B cell (primary cell): Measurements from ENCODE around the gene GTF2A1. TPM values are rescaled to one million over a fixed set of nuclear protein-coding genes. Genes with fewer than 3 reads are reported as not detected.
A peak's percentile ranks its signal among the peaks of the same experiment; 100 is the strongest.

Source experiments
- ATAC-seq: fragments of 200-7000 bp; cut with Tn5 transposase; one replicate; pipeline ENCODE4 v1.10.0; 2021; ENCODE audit warnings: low read depth, mild to moderate bottlenecking, moderate number of reproducible peaks, moderate library complexity
- CTCF ChIA-PET: fragments of 350-600 bp; sonication (Branson Sonifier 250); formaldehyde crosslinking; loops from one replicate; lab custom pipeline; 2021; ENCODE audit warnings: antibody characterized with exemption, inconsistent platforms; lab: Charles Lee
- POLR2A ChIA-PET: fragments of 350-600 bp; sonication (Branson Sonifier 250); formaldehyde crosslinking; loops from one replicate; lab custom pipeline; 2021; ENCODE audit warnings: antibody characterized with exemption; lab: Charles Lee
- DNase-seq: peaks from one replicate; pipeline ENCODE4 v3.0.0; 2013
- H2AFZ ChIP-seq: 2 replicates; pipeline ENCODE4 v1.6.1; 2012; ENCODE audit warnings: mild to moderate bottlenecking, low read depth, low read length; ENCODE audit not compliant: insufficient read depth, poor library complexity, severe bottlenecking
- H3K27ac ChIP-seq, 2 donors: 1 replicate in 1 of 2; 2 replicates in 1 of 2; pipeline ENCODE4 v1.5.1; 2012 to 2013; ENCODE audit warnings: low read length in 2 of 2, mild to moderate bottlenecking in 2 of 2, moderate library complexity in 1 of 2
- H3K27me3 ChIP-seq, 4 experiments: fragments of 200-600 bp in 1 of 4; sonication (generic) in 1 of 4; replicated peaks in 1 of 4; 1 replicate in 2 of 4; 2 replicates in 2 of 4; pipeline versions ENCODE4 v1.6.1 to v1.7.0; 2013 to 2016; ENCODE audit warnings: low read length in 3 of 4, mild to moderate bottlenecking in 2 of 4, mixed read lengths in 1 of 4, moderate library complexity in 1 of 4; ENCODE audit not compliant: insufficient read depth in 4 of 4, control insufficient read depth in 3 of 4; ENCODE audit errors: control extremely low read depth in 1 of 4
- H3K36me3 ChIP-seq, 2 experiments: replicated peaks in 1 of 2; 1 replicate in 1 of 2; 2 replicates in 1 of 2; pipeline versions ENCODE4 v1.6.1 to v1.7.1; 2013; ENCODE audit warnings: low read length in 1 of 2; ENCODE audit not compliant: insufficient read depth in 2 of 2, control insufficient read depth in 1 of 2; ENCODE audit errors: control extremely low read depth in 1 of 2, extremely low read depth in 1 of 2
- H3K4me1 ChIP-seq, 2 donors: fragments of 200-600 bp in 1 of 2; sonication (generic) in 1 of 2; 1 replicate in 1 of 2; 2 replicates in 1 of 2; pipeline versions ENCODE4 v1.5.1 to v1.6.1; 2013 to 2017; ENCODE audit warnings: low read length in 2 of 2; ENCODE audit not compliant: control insufficient read depth in 2 of 2, insufficient read depth in 2 of 2
- H3K4me2 ChIP-seq: replicated peaks from 2 replicates; pipeline ENCODE3; 2012; ENCODE audit warnings: mild to moderate bottlenecking, low read depth, low read length; ENCODE audit not compliant: poor library complexity, severe bottlenecking
- H3K4me3 ChIP-seq, 5 experiments: fragments of 200-600 bp in 1 of 5; sonication (generic) in 1 of 5; 1 replicate in 3 of 5; 2 replicates in 2 of 5; pipeline versions ENCODE4 v1.5.1 to v1.7.0; 2011 to 2016; ENCODE audit warnings: low read length in 4 of 5, mild to moderate bottlenecking in 4 of 5, low read depth in 2 of 5, control low read depth in 1 of 5, moderate library complexity in 1 of 5; ENCODE audit not compliant: insufficient read depth in 1 of 5; ENCODE audit errors: control extremely low read depth in 1 of 5, extremely low read depth in 1 of 5
- H3K79me2 ChIP-seq: fragments of 200-600 bp; sonication (generic); one replicate; pipeline ENCODE4 v1.6.0; 2016; ENCODE audit warnings: low read length; ENCODE audit not compliant: control insufficient read depth, insufficient read depth
- H3K9ac ChIP-seq: fragments of 200-600 bp; sonication (generic); 2 replicates; pipeline ENCODE4 v1.6.1; 2017; ENCODE audit warnings: mild to moderate bottlenecking, low read length, moderate library complexity
- H3K9me3 ChIP-seq, 3 donors: one replicate each; pipeline versions ENCODE4 v1.6.1 to v1.7.1; 2013; ENCODE audit warnings: low read length in 2 of 3; ENCODE audit not compliant: control insufficient read depth in 2 of 3, insufficient read depth in 1 of 3; ENCODE audit errors: control extremely low read depth in 1 of 3
- H4K20me1 ChIP-seq: 2 replicates; pipeline ENCODE4 v1.6.0; 2012; ENCODE audit warnings: mild to moderate bottlenecking, low read length; ENCODE audit not compliant: insufficient read depth, control insufficient read depth, poor library complexity, severe bottlenecking
- H3K27ac Mint-ChIP-seq: one replicate; pipeline ENCODE4 v1.8.0; 2021; ENCODE audit warnings: mixed read lengths
- H3K27me3 Mint-ChIP-seq: one replicate; pipeline ENCODE4 v1.8.0; 2021; ENCODE audit warnings: mixed read lengths
- H3K4me1 Mint-ChIP-seq: one replicate; pipeline ENCODE4 v1.8.0; 2021; ENCODE audit warnings: mixed read lengths
- H3K4me3 Mint-ChIP-seq: one replicate; pipeline ENCODE4 v1.8.0; 2021; ENCODE audit warnings: mixed read lengths
- H3K9me3 Mint-ChIP-seq: one replicate; pipeline ENCODE4 v1.8.0; 2022; ENCODE audit warnings: mixed read lengths; ENCODE audit not compliant: insufficient read depth
- EZH2 ChIP-seq: IDR thresholded peaks from 2 replicates; pipeline ENCODE4 v1.6.1; 2012; ENCODE audit warnings: borderline replicate concordance, low read depth, mild to moderate bottlenecking, moderate library complexity, low read length; ENCODE audit not compliant: insufficient read depth, poor library complexity, severe bottlenecking
- WGBS: methylation state at CpG from one replicate; pipeline ENCODE4 v1.1.5; 2013; ENCODE audit warnings: missing lambda C conversion rate; ENCODE audit not compliant: insufficient coverage; 5-methylcytosine and 5-hydroxymethylcytosine counted together
- intact Hi-C: fragments of 100-400 bp; cut with micrococcal nuclease; formaldehyde crosslinking; loops from one replicate; pipeline ENCODE4 v1.10.0; 2022
- polyA plus RNA-seq: library from polyadenylated mRNA; depleted of rRNA; stranded (reverse); fragments of >200 nt; gene quantifications from 2 replicates; pipeline ENCODE4 v1.2.3, GENCODE V29; 2012
- total RNA-seq, 2 donors: library from RNA; stranded (reverse); fragments of 120-200 nt in 1 of 2; gene quantifications; 1 replicate in 1 of 2; 2 replicates in 1 of 2; pipeline versions ENCODE4 v1.2.3 to v1.2.4, GENCODE V29; 2013 to 2022
- TF ChIP-seq, protein P1 (sequence below): fragments of 200-600 bp; IDR thresholded peaks from one replicate; pipeline ENCODE4 v1.8.0; 2022; ENCODE audit warnings: antibody characterized with exemption, mild to moderate bottlenecking

GTF2A1 gene
- total and polyA plus RNA-seq, 2 donors (not counting 1 experiment from before 2014, with no cell fraction given), result 7.1 to 45.1 TPM

DNA sequence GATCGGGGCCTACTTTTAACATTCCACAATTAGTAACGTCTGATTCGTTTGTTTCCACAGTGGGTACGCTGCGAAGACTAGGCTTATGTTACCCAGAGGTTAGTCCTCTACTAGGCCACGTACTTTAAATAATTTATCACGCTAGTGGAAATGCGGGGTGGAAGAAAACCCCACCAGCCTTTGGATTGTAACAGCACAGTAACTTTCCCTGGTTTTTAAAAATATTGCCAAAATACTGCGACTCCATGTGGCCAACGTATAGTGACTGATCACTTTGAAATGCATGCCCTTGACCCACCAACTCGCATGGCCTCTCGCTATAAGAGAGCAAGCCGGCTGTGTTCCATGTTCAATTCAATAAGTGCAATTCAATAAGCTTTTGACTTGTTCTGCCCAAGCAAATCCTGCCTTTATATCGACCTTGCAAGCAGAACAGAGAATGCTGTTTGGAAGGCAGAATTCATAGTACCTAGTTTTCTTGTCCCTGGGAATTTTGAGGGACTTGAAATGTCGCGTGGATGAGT, 882 bp upstream of the GTF2A1 start:
- intact Hi-C loops, result no loop called here

DNA sequence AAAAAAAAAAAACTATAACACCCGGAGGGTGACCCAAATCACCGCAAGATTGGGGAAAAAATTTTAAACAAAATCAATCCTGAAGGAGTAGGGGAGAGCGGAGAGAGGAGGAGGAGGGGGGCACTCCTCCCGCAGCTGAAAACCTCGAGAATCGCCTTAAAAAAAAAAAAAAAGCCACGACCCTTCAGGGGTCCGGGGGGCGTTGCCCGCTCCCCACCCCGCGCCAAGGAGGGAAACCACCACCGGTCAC, 254 bp downstream of the GTF2A1 start:
- TF ChIP-seq EZH2, result no peak
- TF ChIP-seq, protein P1, sequence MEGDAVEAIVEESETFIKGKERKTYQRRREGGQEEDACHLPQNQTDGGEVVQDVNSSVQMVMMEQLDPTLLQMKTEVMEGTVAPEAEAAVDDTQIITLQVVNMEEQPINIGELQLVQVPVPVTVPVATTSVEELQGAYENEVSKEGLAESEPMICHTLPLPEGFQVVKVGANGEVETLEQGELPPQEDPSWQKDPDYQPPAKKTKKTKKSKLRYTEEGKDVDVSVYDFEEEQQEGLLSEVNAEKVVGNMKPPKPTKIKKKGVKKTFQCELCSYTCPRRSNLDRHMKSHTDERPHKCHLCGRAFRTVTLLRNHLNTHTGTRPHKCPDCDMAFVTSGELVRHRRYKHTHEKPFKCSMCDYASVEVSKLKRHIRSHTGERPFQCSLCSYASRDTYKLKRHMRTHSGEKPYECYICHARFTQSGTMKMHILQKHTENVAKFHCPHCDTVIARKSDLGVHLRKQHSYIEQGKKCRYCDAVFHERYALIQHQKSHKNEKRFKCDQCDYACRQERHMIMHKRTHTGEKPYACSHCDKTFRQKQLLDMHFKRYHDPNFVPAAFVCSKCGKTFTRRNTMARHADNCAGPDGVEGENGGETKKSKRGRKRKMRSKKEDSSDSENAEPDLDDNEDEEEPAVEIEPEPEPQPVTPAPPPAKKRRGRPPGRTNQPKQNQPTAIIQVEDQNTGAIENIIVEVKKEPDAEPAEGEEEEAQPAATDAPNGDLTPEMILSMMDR, result no peak
- Mint-ChIP-seq H3K27me3 (no peaks in the 10 kb centered on the region), H3K27ac (peak overlapping the region; percentile 100), H3K4me1 (peaks cover 33% of the 10 kb centered on the region), H3K9me3 (no peaks in the 10 kb centered on the region), H3K4me3 (peak overlapping the region; percentile 93)
- Histone ChIP-seq H2AFZ (no peak overlapping the region), H3K27me3 (no peaks in the 10 kb centered on the region), H3K4me3 (peak overlapping the region; percentile 78 to 98 (median 97)), H3K9ac (peak overlapping the region; percentile 93), H3K36me3 (peaks cover 2 to 7% of the 10 kb centered on the region in 2 experiments), H3K9me3 (no peaks in the 10 kb centered on the region), H3K79me2 (peaks cover 43% of the 10 kb centered on the region), H3K27ac (peak overlapping the region; percentile 92 to 97), H3K4me2 (peak overlapping the region; percentile 74), H3K4me1 (peaks cover 13 to 16% of the 10 kb centered on the region in 2 donors), H4K20me1 (no peaks in the 10 kb centered on the region)
- 0% methylated on average over 8 of the region's 13 CpGs for WGBS
- DNase-seq (no peak), ATAC-seq (no peak)
- POLR2A ChIA-PET, result interaction anchor here (0.9 to 1.6 kb wide), 4 partner anchors 9 to 313 kb away, joined by 4 to 10 read pairs (median 5); partner anchors contain the start of genes CEP128 and SEL1L
- CTCF ChIA-PET, result interaction anchor here (0.7 to 1.6 kb wide), 5 partner anchors 57 to 279 kb away, joined by 3 to 9 read pairs (median 3); partner anchors contain the start of gene CEP128
- intact Hi-C loops, result no loop called here

More for the DNA sequence above, 882 bp upstream of the GTF2A1 start:
- ChIA-PET POLR2A (interaction anchor here (0.7 to 1.6 kb wide), 6 partner anchors 10 to 312 kb away, joined by 3 to 10 read pairs (median 4); partner anchors contain the start of gene SEL1L), CTCF (interaction anchor here (1.5 to 1.6 kb wide), 2 partner anchors 224 to 234 kb away, joined by 3 to 9 read pairs; no protein-coding TSS in a partner anchor)
- ATAC-seq (no peak), DNase-seq (no peak)
- no peaks in the 10 kb centered on the region for H3K27me3 Mint-ChIP-seq
- H3K27ac ChIP-seq, result peak overlapping the region; percentile 97 to 99
- WGBS, result 57% methylated on average over 12 of the region's 16 CpGs
- peak overlapping the region; percentile 93 for H3K4me3 Mint-ChIP-seq
- H3K9me3 Mint-ChIP-seq, result no peaks in the 10 kb centered on the region
- H3K27me3 ChIP-seq, result no peaks in the 10 kb centered on the region
- peak overlapping the region; percentile 91 for H3K9ac ChIP-seq
- peak overlapping the region; percentile 66 for H3K4me2 ChIP-seq
- peak overlapping the region; percentile 90 for H2AFZ ChIP-seq
- peak overlapping the region; percentile 100 for H3K27ac Mint-ChIP-seq
- H3K36me3 ChIP-seq, result peaks cover 0 to 2% of the 10 kb centered on the region in 2 experiments
- H3K4me3 ChIP-seq, result peak overlapping the region; percentile 79 to 96 (median 89)
- peaks cover 13 to 16% of the 10 kb centered on the region in 2 donors for H3K4me1 ChIP-seq
- TF ChIP-seq EZH2, result no peak
- TF ChIP-seq, protein P1, result no peak
- peaks cover 30% of the 10 kb centered on the region for H3K4me1 Mint-ChIP-seq
- no peaks in the 10 kb centered on the region for H4K20me1 ChIP-seq
- H3K79me2 ChIP-seq, result peaks cover 33% of the 10 kb centered on the region
- H3K9me3 ChIP-seq, result no peaks in the 10 kb centered on the region
